GM23248 (cell line): ENCODE measurements around the gene RIMS4. TPM values are rescaled to one million over a fixed set of nuclear protein-coding genes. Genes with fewer than 3 reads are reported as not detected.

Source experiments
- DNase-seq: peaks from one replicate; pipeline ENCODE4 v3.0.0-alpha.2; 2015
- H2AFZ ChIP-seq: fragments of 200-600 bp; sonication (generic); 2 replicates; pipeline ENCODE4 v1.6.1; 2016; ENCODE audit warnings: antibody characterized with exemption
- H3F3A ChIP-seq: fragments of 200-600 bp; sonication (generic); 2 replicates; pipeline ENCODE4 v1.6.1; 2016; ENCODE audit warnings: mild to moderate bottlenecking, antibody characterized with exemption, mixed run types; ENCODE audit not compliant: insufficient read depth
- H3K27ac ChIP-seq: fragments of 200-600 bp; sonication (generic); 2 replicates; pipeline ENCODE4 v1.5.1; 2016; ENCODE audit warnings: mild to moderate bottlenecking
- H3K27me3 ChIP-seq: fragments of 200-600 bp; sonication (generic); replicated peaks from 2 replicates; pipeline ENCODE4 v1.6.1; 2016; ENCODE audit warnings: mild to moderate bottlenecking; ENCODE audit not compliant: insufficient read depth
- H3K36me3 ChIP-seq: fragments of 200-600 bp; sonication (generic); 2 replicates; pipeline ENCODE4 v1.6.1; 2016; ENCODE audit warnings: low read depth, mild to moderate bottlenecking
- H3K4me1 ChIP-seq: fragments of 200-600 bp; sonication (generic); 2 replicates; pipeline ENCODE4 v1.6.1; 2016; ENCODE audit warnings: mild to moderate bottlenecking; ENCODE audit not compliant: insufficient read depth
- H3K4me2 ChIP-seq: fragments of 200-600 bp; sonication (generic); one replicate; pipeline ENCODE4 v1.6.1; 2016; ENCODE audit warnings: mild to moderate bottlenecking; ENCODE audit not compliant: unreplicated experiment
- H3K4me3 ChIP-seq: fragments of 200-600 bp; sonication (generic); 2 replicates; pipeline ENCODE4 v1.5.1; 2016; ENCODE audit warnings: mild to moderate bottlenecking
- H3K79me2 ChIP-seq: fragments of 200-600 bp; sonication (generic); 2 replicates; pipeline ENCODE4 v1.6.1; 2016; ENCODE audit warnings: mild to moderate bottlenecking; ENCODE audit not compliant: insufficient read depth
- H3K9ac ChIP-seq: fragments of 200-600 bp; sonication (generic); 2 replicates; pipeline ENCODE4 v1.6.1; 2016; ENCODE audit warnings: mild to moderate bottlenecking
- H3K9me2 ChIP-seq: fragments of 200-600 bp; sonication (generic); 2 replicates; pipeline ENCODE4 v1.6.1; 2016; ENCODE audit warnings: mixed run types, mild to moderate bottlenecking, moderate library complexity; ENCODE audit not compliant: insufficient read depth
- H3K9me3 ChIP-seq: fragments of 200-600 bp; sonication (generic); one replicate; pipeline ENCODE4 v1.6.1; 2017; ENCODE audit warnings: low read depth
- H4K20me1 ChIP-seq: fragments of 200-600 bp; sonication (generic); 2 replicates; pipeline ENCODE4 v1.6.0; 2016; ENCODE audit not compliant: insufficient read depth
- EZH2 ChIP-seq: fragments of 200-600 bp; sonication (generic); IDR thresholded peaks from 2 replicates; pipeline ENCODE4 v1.6.1; 2018; ENCODE audit warnings: antibody characterized with exemption, mild to moderate bottlenecking; ENCODE audit not compliant: insufficient read depth, poor library complexity, severe bottlenecking
- EZH2phosphoT487 ChIP-seq: fragments of 200-600 bp; sonication (generic); IDR thresholded peaks from 2 replicates; pipeline ENCODE4 v1.6.1; 2018; ENCODE audit warnings: antibody characterized with exemption, moderate library complexity, mild to moderate bottlenecking, low read depth; ENCODE audit not compliant: insufficient read depth
- WGBS, 2 experiments: methylation state at CpG; one replicate each; pipeline ENCODE4 v1.1.6; 2015 to 2017; ENCODE audit warnings: low lambda C conversion rate in 2 of 2, low coverage in 1 of 2; ENCODE audit errors: missing lambda C conversion rate in 2 of 2; 5-methylcytosine and 5-hydroxymethylcytosine counted together
- in situ Hi-C: fragments of 300-500 bp; cut with MboI; formaldehyde crosslinking; loops from 2 replicates; pipeline ENCODE4 v1.15.0; 2020
- polyA plus RNA-seq: library from polyadenylated mRNA; unstranded; fragments of >200 nt; fragmentation: Nextera tagmentation; extraction: Ambion mirVana; gene quantifications from 2 replicates; pipeline ENCODE4 v1.2.1, GENCODE V29; 2016
- total RNA-seq: library from RNA; depleted of rRNA; stranded (reverse); fragments of >200 nt; shearing (Covaris generic); gene quantifications from 2 replicates; pipeline ENCODE4 v1.2.3, GENCODE V29; 2014

The RIMS4 gene
- total and polyA plus RNA-seq, 2 experiments from 2014 or later, result 0.22 TPM; not detected in 1

DNA sequence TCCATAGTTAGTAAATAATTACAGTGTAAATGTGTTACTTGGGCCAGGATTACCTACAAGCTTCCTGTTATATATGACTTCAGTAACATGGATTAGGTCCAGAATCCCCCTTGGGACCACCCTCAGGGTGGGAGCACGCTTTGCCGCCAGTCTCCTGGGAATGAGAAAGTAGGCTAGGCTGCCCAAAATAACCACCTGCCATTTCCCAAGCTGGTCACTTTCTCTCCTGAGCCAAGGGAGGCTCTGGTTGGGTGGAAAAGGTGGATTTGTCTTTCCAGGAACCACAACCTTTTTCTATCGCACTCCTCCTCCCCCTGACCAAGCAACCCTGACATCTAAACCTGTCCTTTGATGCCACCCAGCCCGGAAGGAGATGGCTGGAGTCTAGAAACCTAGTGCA lies 9.6 kb upstream of the RIMS4 start:
- 34 to 54% methylated on average over 4 of the region's 4 CpGs for WGBS, 2 experiments
- Histone ChIP-seq H3K4me1 (no peaks in the 10 kb centered on the region), H3K4me2 (no peak overlapping the region), H2AFZ (no peak overlapping the region), H3K9me2 (no peaks in the 10 kb centered on the region), H3K79me2 (no peaks in the 10 kb centered on the region), H3K36me3 (no peaks in the 10 kb centered on the region), H3F3A (no peaks in the 10 kb centered on the region), H3K27me3 (peaks cover 6% of the 10 kb centered on the region; the same call in 1 of the 2 replicates), H3K9ac (no peak overlapping the region), H3K9me3 (no peaks in the 10 kb centered on the region), H4K20me1 (no peaks in the 10 kb centered on the region), H3K27ac (no peak overlapping the region), H3K4me3 (no peak overlapping the region)
- TF ChIP-seq EZH2phosphoT487 (no peak), EZH2 (no peak)
- in situ Hi-C loops, result no loop called here
- no peak for DNase-seq

DNA sequence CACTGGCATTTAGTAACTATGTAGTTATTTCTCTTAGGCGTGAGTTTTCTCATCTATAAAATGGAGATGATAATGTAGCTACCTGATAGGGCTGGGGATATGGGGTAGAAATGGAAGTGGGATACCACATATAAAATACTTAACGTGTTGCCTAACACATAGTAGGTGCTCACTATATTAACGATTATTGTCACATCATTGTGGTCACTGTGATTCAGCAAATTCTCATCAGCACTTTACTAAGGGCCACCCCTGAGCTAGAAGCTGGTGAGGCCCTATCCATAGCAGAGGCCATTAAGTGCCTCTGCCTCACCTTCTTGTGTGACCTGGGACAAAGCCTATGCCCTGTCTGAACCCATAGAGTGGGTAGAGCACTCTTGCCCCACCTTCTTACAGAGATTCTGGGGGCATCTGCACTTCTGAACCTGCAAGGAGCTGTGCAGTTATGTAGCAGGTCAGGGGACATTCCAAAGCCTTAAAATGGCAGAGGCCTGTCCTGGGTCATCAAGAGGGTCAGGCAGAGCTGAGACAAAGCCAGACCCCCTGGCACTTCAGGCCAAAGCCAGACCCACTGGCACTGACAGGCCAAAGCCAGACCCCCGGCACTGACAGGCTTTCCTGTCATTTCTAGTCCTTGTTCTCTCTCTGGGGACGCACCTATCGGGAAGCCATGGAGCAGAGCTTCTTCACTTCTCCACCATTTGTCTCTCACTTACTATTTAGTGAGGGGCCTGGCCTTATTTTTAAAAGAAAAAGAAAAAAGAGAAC lies 7.0 kb upstream of the RIMS4 start:
- DNase-seq, result no peak
- Histone ChIP-seq H3K4me3 (no peak overlapping the region), H3K4me2 (no peak overlapping the region), H3K9me3 (no peaks in the 10 kb centered on the region), H3K9me2 (no peaks in the 10 kb centered on the region), H2AFZ (no peak overlapping the region), H3F3A (no peaks in the 10 kb centered on the region), H3K27me3 (peaks cover 13% of the 10 kb centered on the region; the same call in 1 of the 2 replicates), H3K36me3 (no peaks in the 10 kb centered on the region), H3K79me2 (no peaks in the 10 kb centered on the region), H3K4me1 (no peaks in the 10 kb centered on the region), H4K20me1 (no peaks in the 10 kb centered on the region), H3K9ac (no peak overlapping the region), H3K27ac (no peak overlapping the region)
- WGBS, 2 experiments, result 53 to 55% methylated on average over 6 of the region's 6 CpGs
- in situ Hi-C loops, result no loop called here
- TF ChIP-seq EZH2phosphoT487, result no peak
- TF ChIP-seq EZH2, result no peak

DNA sequence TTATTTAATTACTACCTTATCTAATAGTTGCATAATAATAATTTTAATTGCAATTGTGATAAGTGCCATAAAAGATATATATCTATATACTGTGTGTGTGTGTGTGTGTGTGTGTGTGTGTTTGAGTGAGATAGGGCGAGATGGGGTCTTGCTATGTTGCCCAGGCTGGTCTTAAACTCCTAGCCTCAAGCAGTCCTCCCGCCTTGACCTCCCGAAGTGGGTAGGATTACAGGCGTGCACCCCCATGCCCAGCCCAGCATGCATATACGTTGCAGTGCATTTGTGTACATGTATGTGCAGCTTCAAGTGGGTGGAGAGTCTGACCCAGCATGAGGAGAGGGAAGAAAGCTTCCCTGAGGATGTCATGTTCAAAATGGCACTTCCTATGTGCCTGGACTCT lies 4.6 kb upstream of the RIMS4 start:
- Histone ChIP-seq H3F3A (no peaks in the 10 kb centered on the region), H3K4me3 (no peak overlapping the region), H3K27ac (no peak overlapping the region), H3K79me2 (no peaks in the 10 kb centered on the region), H3K36me3 (no peaks in the 10 kb centered on the region), H3K9me2 (no peaks in the 10 kb centered on the region), H3K27me3 (peaks cover 31% of the 10 kb centered on the region), H3K4me1 (no peaks in the 10 kb centered on the region), H4K20me1 (no peaks in the 10 kb centered on the region), H3K9me3 (no peaks in the 10 kb centered on the region), H2AFZ (no peak overlapping the region), H3K4me2 (no peak overlapping the region), H3K9ac (no peak overlapping the region)
- no peak for DNase-seq
- 56 to 78% methylated on average over 5 of the region's 5 CpGs for WGBS, 2 experiments
- in situ Hi-C loops, result no loop called here
- no peak for TF ChIP-seq EZH2phosphoT487
- TF ChIP-seq EZH2, result no peak

DNA sequence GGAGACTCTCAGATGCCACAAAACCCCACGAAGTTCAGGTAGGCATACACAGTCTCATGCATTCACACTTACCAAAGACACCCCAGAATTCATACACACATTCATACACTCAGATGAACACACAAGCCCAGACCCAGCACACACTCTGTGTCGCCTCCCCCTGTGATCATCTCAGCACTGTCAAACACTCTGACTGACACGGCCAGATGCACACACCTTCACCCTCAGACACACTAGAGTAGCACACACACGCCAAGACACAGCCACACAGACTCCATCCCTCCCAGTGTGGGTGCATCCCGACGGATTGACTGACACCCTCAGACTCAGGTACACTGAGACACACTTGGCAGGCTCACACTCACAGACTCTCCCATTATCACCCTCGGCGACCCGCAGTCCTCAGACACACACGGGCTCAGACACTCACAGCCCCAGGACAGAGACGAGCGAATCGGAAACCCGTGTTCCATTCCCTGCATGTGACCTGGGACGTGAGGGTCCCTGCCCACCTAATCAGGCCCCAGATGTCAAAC lies 872 bp upstream of the RIMS4 start:
- no peaks in the 10 kb centered on the region for H3K79me2 ChIP-seq

More for the DNA sequence above, 872 bp upstream of the RIMS4 start:
- no peaks in the 10 kb centered on the region for H3K9me2 ChIP-seq
- H3K4me2 ChIP-seq, result no peak overlapping the region
- no peak overlapping the region for H3K27ac ChIP-seq
- in situ Hi-C loops, result no loop called here
- DNase-seq, result no peak
- no peaks in the 10 kb centered on the region for H3K36me3 ChIP-seq
- H3F3A ChIP-seq, result no peaks in the 10 kb centered on the region
- TF ChIP-seq EZH2, result no peak
- TF ChIP-seq EZH2phosphoT487, result no peak
- no peaks in the 10 kb centered on the region for H4K20me1 ChIP-seq
- H2AFZ ChIP-seq, result no peak overlapping the region
- no peak overlapping the region for H3K9ac ChIP-seq
- no peak overlapping the region for H3K4me3 ChIP-seq
- 68 to 84% methylated on average over 15 of the region's 15 CpGs for WGBS, 2 experiments
- H3K4me1 ChIP-seq, result no peaks in the 10 kb centered on the region
- no peaks in the 10 kb centered on the region for H3K9me3 ChIP-seq
- peaks cover 56% of the 10 kb centered on the region for H3K27me3 ChIP-seq
